ENCODE data around the gene FBXO17. TPM values are rescaled to one million over a fixed set of nuclear protein-coding genes. Genes with fewer than 3 reads are reported as not detected.

The FBXO17 gene
- total RNA-seq, 4 donors from 2014 or later: 24.9 to 47.8 (median 34.8) TPM

DNA sequence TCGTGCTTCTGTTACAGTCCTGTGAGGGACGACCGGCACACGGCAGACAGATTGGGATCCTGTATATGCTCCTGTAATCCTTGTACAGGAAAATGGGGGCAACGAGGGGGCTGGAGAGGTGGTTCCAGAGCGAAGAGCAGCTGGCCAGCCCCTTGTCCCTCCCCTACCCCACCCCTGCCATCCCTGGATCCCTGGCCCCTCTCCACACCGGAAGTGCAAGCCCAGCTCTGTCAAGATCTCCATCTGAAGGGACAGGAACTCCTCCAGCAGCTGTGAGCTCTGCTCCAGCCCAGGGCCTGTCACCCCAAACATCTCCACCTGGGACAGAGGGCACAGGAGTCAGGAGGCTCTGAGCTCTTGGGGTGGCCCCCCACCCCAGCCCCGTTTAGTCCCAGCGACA lies 58.0 kb downstream of the FBXO17 start:
- Histone ChIP-seq H3K27me3 (peaks cover 0 to 1% (median 0%) of the 10 kb centered on the region in 4 donors), H3K4me1 (no peaks in the 10 kb centered on the region), H3K36me3 (peaks cover 0 to 34% (median 21%) of the 10 kb centered on the region in 4 donors), H3K9me3 (no peaks in the 10 kb centered on the region), H3K27ac (replicated peaks in 1 of 4) (no peak overlapping the region), H3K4me3 (no peak overlapping the region)
- WGBS: 81% methylated on average over 4 of the region's 9 CpGs
- intact Hi-C loops (cut with DNase I): no loop called here
- TF ChIP-seq, protein P1, sequence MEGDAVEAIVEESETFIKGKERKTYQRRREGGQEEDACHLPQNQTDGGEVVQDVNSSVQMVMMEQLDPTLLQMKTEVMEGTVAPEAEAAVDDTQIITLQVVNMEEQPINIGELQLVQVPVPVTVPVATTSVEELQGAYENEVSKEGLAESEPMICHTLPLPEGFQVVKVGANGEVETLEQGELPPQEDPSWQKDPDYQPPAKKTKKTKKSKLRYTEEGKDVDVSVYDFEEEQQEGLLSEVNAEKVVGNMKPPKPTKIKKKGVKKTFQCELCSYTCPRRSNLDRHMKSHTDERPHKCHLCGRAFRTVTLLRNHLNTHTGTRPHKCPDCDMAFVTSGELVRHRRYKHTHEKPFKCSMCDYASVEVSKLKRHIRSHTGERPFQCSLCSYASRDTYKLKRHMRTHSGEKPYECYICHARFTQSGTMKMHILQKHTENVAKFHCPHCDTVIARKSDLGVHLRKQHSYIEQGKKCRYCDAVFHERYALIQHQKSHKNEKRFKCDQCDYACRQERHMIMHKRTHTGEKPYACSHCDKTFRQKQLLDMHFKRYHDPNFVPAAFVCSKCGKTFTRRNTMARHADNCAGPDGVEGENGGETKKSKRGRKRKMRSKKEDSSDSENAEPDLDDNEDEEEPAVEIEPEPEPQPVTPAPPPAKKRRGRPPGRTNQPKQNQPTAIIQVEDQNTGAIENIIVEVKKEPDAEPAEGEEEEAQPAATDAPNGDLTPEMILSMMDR (IDR thresholded peaks at IDR 0.05): no peak
- TF ChIP-seq POLR2A (IDR thresholded peaks at IDR 0.05; ENCODE audit: low read depth) (no peak), EP300 (IDR thresholded peaks at IDR 0.05) (no peak), POLR2AphosphoS5 (IDR thresholded peaks at IDR 0.05) (no peak)
- no peak for DNase-seq (ENCODE audit: extremely low spot score)

DNA sequence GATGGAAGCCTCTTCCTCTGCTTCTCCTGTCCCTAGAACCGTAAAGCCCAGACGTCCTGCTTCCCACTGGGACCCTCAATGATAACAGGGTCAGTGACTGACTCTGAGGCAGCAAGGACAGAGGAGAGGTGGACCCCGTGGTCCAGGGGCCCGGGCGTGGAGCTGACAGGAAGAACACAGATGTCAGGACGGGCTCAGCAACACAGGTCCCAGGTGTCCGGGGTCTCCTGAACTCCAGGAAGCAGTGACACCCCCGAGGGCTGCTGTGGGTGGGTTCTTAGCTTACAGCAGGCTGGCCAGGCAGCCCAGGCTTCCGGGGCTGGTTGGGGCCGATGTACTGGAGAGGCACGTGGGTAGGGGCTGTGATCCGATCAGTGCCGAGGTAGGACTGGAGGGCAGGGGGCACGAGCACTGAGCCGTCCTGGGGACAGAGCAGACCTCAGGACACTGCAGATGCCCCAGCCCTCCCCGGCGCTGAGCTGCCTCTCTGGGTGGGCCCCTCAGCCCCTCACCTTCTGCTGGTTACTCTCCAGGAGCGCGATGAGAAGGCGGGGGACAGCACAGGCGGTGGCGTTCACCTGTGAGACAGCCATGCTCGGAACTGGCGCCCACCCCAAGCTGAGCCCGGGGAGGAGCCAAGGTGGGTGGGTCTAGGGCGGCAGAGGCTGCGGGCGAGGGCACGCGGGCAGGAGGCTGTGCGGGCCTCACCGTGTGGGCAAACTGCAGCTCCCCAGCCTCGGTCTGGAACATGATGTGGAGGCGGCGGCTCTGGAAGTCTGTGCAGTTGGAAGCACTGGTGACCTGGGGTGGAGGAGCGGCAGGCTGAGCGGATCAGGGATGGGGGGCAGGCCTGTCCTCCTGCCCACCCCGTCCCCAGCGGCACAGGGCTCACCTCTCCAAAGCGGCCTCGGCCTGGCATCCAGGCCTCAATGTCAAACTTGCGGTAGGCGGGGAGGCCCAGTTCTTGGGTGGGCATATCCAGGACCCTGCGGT lies 59.9 kb downstream of the FBXO17 start:
- intact Hi-C loops (cut with DNase I): no loop called here
- Histone ChIP-seq H3K27ac (replicated peaks in 1 of 4) (no peak overlapping the region), H3K4me1 (peaks cover 0 to 6% (median 2%) of the 10 kb centered on the region in 4 donors), H3K9me3 (no peaks in the 10 kb centered on the region), H3K27me3 (peaks cover 0 to 20% (median 9%) of the 10 kb centered on the region in 4 donors), H3K4me3 (no peak overlapping the region), H3K36me3 (peaks cover 0 to 19% (median 7%) of the 10 kb centered on the region in 4 donors)
- no peak for DNase-seq (ENCODE audit: extremely low spot score)
- TF ChIP-seq EP300 (IDR thresholded peaks at IDR 0.05): no peak
- TF ChIP-seq POLR2AphosphoS5 (IDR thresholded peaks at IDR 0.05): no peak
- TF ChIP-seq POLR2A (IDR thresholded peaks at IDR 0.05; ENCODE audit: low read depth): no peak
- TF ChIP-seq, protein P1 (IDR thresholded peaks at IDR 0.05): no peak
- WGBS: 91% methylated on average over 38 of the region's 44 CpGs

DNA sequence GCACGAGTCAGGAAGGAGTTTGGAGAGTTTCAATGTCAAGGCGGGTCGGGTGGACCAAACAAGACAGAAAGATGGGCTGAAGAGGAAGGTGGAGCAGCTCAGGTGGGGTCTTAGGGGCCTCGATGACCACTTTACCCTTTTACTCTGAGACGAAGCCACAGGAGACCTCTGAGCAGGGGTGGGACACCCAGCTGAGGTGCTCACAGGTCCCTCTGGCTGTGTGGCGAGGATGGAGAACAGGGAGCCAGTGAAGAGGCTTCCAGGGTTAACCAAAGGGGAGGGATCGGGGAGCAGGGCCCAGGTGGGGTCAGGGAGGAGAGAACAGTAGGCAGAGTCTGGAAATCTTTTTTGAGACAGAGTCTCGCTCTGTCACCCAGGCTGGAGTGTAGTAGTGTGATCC lies 61.6 kb downstream of the FBXO17 start:
- Histone ChIP-seq H3K9me3 (no peaks in the 10 kb centered on the region), H3K27me3 (peaks cover 0 to 22% (median 9%) of the 10 kb centered on the region in 4 donors), H3K4me3 (no peak overlapping the region), H3K36me3 (peaks cover 0 to 18% (median 11%) of the 10 kb centered on the region in 4 donors), H3K27ac (replicated peaks in 1 of 4) (no peak overlapping the region), H3K4me1 (peaks cover 0 to 6% (median 2%) of the 10 kb centered on the region in 4 donors)
- WGBS: 95% methylated on average over 8 of the region's 8 CpGs
- no peak for DNase-seq (ENCODE audit: extremely low spot score)
- TF ChIP-seq POLR2A (IDR thresholded peaks at IDR 0.05; ENCODE audit: low read depth) (no peak), POLR2AphosphoS5 (IDR thresholded peaks at IDR 0.05) (no peak)
- intact Hi-C loops (cut with DNase I): no loop called here

DNA sequence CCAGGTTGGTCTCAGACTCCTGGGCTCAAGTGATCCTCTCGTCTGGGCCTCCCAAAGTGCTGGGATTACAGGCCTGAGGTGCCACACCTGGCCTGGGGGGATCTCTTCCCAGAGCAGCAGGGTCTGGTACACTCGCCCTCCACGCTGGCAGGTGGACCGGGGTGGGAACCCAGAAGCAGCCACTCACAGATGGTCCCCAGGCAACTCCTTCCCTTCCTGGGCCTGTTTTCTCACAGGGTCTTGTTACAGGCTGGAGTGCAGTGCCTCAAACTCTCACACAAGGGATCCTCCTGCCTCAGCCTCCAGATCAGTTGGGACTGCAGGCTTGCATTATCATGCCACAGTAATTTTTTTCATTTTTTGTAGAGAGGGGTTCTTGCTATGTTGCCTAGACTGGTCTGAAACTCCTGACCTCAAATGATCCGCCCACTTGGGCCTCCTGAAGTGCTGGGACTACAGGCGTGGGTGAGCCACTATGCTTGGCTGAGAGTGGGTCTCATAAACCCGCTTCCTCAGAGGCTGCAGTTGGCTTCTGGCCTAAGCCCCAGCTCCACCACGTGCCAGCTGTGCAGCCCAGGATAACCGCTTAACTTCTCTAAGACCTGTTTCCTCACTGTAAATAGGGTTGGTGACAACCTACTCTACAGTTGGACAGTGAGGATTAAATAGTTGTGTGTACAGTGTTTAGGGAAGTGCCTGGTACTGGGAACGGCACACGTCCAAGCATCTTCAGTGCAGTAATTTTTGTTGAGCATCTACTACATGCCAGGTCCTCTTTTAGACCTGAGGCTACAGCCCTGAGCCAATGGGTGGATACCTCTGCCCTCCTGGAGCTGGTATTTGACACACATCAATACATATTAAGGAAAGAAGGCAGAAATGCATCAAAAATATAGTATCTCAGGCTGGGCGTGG lies 62.7 kb downstream of the FBXO17 start:
- WGBS: 69% methylated on average over 8 of the region's 12 CpGs
- peaks cover 0 to 22% (median 9%) of the 10 kb centered on the region in 4 donors for H3K27me3 ChIP-seq
- no peak overlapping the region for H3K27ac ChIP-seq (replicated peaks in 1 of 4)
- TF ChIP-seq, protein P1 (IDR thresholded peaks at IDR 0.05): no peak
- TF ChIP-seq POLR2A (IDR thresholded peaks at IDR 0.05; ENCODE audit: low read depth): no peak
- no peak for TF ChIP-seq EP300 (IDR thresholded peaks at IDR 0.05)
- TF ChIP-seq POLR2AphosphoS5 (IDR thresholded peaks at IDR 0.05): no peak
- H3K9me3 ChIP-seq: no peaks in the 10 kb centered on the region
- peaks cover 0 to 29% (median 21%) of the 10 kb centered on the region in 4 donors for H3K36me3 ChIP-seq
- H3K4me3 ChIP-seq: no peak overlapping the region
- peaks cover 0 to 6% (median 2%) of the 10 kb centered on the region in 4 donors for H3K4me1 ChIP-seq
- DNase-seq (ENCODE audit: extremely low spot score): no peak
- intact Hi-C loops (cut with DNase I): no loop called here

All from esophagus muscularis mucosa (tissue), 4 donors.